Thyroid gland (tissue), 4 donors: ENCODE measurements around the gene CNGA3. TPM values are rescaled to one million over a fixed set of nuclear protein-coding genes. Genes with fewer than 3 reads are reported as not detected.
A peak's percentile ranks its signal among the peaks of the same experiment; 100 is the strongest.

Experiments used
- DNase-seq, 2 donors: peaks; one replicate each; pipeline ENCODE4 v3.0.0-alpha.2; 2019
- H3K27ac ChIP-seq, 3 donors: fragments of 200-600 bp; sonication (generic); 1 replicate in 2 of 3; 2 replicates in 1 of 3; pipeline ENCODE4 v1.5.1; 2016 to 2019; ENCODE audit warnings: mild to moderate bottlenecking in 1 of 3, moderate library complexity in 1 of 3
- H3K27me3 ChIP-seq: fragments of 200-600 bp; sonication (generic); one replicate; pipeline ENCODE4 v1.5.1; 2019
- H3K36me3 ChIP-seq, 2 donors: fragments of 200-600 bp; sonication (generic); one replicate each; pipeline ENCODE4 v1.5.1; 2016 to 2019
- H3K4me1 ChIP-seq, 2 donors: fragments of 200-600 bp; sonication (generic); one replicate each; pipeline ENCODE4 v1.5.1; 2017 to 2019
- H3K4me3 ChIP-seq, 3 donors: fragments of 200-600 bp; sonication (generic); replicated peaks in 1 of 3; 1 replicate in 2 of 3; 2 replicates in 1 of 3; pipeline ENCODE4 v1.5.1; 2016; ENCODE audit warnings: mild to moderate bottlenecking in 1 of 3
- H3K9me3 ChIP-seq: fragments of 200-600 bp; sonication (generic); one replicate; pipeline ENCODE4 v1.5.1; 2017
- POLR2A ChIP-seq, 2 donors: fragments of 450-650 bp; IDR thresholded peaks; one replicate each; pipeline ENCODE4 v1.6.1; 2017; ENCODE audit warnings: antibody characterized with exemption in 2 of 2, mild to moderate bottlenecking in 2 of 2, moderate library complexity in 1 of 2
- WGBS, 2 donors: methylation state at CpG; one replicate each; pipeline ENCODE4 v1.1.5; 2017; 5-methylcytosine and 5-hydroxymethylcytosine counted together
- intact Hi-C: fragments of 100-400 bp; cut with DNase I; formaldehyde crosslinking; loops from one replicate; pipeline ENCODE4 v1.15.1; 2023
- total RNA-seq, 4 donors: library from RNA; depleted of rRNA; stranded (reverse); fragments of >200 nt; gene quantifications; one replicate each; pipeline ENCODE4 v1.2.3, GENCODE V29; 2016
- TF ChIP-seq, protein P1 (sequence below), 6 experiments: fragments of 200-600 bp in 3 of 6; fragments of 450-650 bp in 3 of 6; sonication (generic) in 3 of 6; IDR thresholded peaks; one replicate each; pipeline ENCODE4 v1.5.1; 2016 to 2019; ENCODE audit warnings: antibody characterized with exemption in 6 of 6, mild to moderate bottlenecking in 2 of 6, inconsistent platforms in 1 of 6, moderate library complexity in 1 of 6

Gene CNGA3
- total RNA-seq, 4 donors from 2014 or later: 0.54 TPM; not detected in 3

DNA sequence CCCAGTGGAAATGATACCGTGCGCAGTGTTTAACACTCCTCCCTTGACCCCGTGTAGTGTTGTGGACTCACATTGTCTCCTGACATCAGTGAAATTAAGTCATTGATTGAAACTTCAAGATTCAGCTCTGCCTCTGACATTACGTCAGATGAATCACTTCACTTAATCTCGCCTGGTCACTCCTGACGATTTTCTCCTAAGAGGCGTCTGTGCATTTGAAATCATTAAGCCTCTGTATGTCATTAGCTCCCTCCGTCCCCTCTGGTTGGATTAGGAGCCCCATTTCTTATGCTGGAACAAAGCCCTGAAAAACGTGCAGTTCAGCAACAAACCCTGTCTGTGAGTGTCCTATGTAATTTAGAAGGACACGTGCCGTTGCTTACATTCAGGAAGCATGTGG is 36.7 kb upstream of the CNGA3 start:
- 78 to 84% methylated on average over 11 of the region's 11 CpGs for WGBS, 2 donors
- no peaks in the 10 kb centered on the region for H3K27me3 ChIP-seq
- DNase-seq: no peak
- H3K4me1 ChIP-seq: no peaks in the 10 kb centered on the region
- intact Hi-C loops: no loop called here
- no peaks in the 10 kb centered on the region for H3K9me3 ChIP-seq
- TF ChIP-seq, protein P1, sequence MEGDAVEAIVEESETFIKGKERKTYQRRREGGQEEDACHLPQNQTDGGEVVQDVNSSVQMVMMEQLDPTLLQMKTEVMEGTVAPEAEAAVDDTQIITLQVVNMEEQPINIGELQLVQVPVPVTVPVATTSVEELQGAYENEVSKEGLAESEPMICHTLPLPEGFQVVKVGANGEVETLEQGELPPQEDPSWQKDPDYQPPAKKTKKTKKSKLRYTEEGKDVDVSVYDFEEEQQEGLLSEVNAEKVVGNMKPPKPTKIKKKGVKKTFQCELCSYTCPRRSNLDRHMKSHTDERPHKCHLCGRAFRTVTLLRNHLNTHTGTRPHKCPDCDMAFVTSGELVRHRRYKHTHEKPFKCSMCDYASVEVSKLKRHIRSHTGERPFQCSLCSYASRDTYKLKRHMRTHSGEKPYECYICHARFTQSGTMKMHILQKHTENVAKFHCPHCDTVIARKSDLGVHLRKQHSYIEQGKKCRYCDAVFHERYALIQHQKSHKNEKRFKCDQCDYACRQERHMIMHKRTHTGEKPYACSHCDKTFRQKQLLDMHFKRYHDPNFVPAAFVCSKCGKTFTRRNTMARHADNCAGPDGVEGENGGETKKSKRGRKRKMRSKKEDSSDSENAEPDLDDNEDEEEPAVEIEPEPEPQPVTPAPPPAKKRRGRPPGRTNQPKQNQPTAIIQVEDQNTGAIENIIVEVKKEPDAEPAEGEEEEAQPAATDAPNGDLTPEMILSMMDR (IDR thresholded peaks at IDR 0.05): no peak
- no peak for TF ChIP-seq POLR2A (IDR thresholded peaks at IDR 0.05)
- H3K4me3 ChIP-seq: no peak overlapping the region
- H3K36me3 ChIP-seq: no peaks in the 10 kb centered on the region
- H3K27ac ChIP-seq: no peak overlapping the region

DNA sequence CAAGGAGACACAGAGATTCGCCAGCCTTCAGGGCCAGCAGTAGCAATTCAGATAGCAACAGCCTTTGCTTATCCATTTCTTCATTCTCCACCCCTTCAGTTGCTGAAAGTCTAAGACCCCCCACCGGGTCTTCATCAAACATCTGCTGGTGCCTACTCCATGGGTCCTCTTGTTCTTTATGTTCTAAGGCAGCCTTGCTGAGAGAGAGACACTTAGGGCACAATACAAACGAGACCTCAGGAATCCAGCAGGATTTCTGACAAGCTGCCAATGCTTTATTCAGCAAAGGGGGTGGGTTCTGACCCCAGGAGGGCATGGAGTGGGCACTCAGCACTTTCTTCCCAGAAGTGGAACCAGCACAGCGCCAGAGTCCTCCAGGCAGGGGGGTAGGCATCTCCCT is 36.2 kb upstream of the CNGA3 start:
- peak in 1 of 2 donors; percentile 37 for DNase-seq

DNA sequence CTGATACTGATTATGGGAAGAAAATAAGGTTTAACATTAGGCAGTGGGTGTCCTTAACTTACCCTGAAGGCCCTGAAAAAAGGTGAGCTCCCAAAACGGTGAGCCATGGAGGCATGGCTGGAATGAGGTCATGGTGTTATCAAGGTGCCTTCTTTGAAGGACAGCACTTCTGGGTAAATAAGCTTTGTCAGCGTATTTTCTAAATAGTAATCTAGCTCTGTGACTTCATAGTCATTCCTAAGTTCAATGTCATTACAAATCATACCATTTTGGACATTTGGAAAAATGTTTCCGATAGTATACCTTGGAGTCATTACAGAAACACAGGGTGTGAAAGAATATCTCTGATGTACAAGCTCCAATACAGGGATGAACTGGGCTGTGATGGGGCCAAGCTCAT is 35.2 kb upstream of the CNGA3 start:
- WGBS, 2 donors: 89 to 91% methylated on average over 3 of the region's 3 CpGs
- DNase-seq: no peak
- H3K9me3 ChIP-seq: no peaks in the 10 kb centered on the region
- H3K4me3 ChIP-seq: no peak overlapping the region
- intact Hi-C loops: no loop called here
- no peaks in the 10 kb centered on the region for H3K4me1 ChIP-seq
- no peaks in the 10 kb centered on the region for H3K36me3 ChIP-seq
- H3K27ac ChIP-seq: no peak overlapping the region
- TF ChIP-seq, protein P1 (IDR thresholded peaks at IDR 0.05): no peak
- TF ChIP-seq POLR2A (IDR thresholded peaks at IDR 0.05): no peak
- no peaks in the 10 kb centered on the region for H3K27me3 ChIP-seq

More for the DNA sequence above, 36.2 kb upstream of the CNGA3 start:
- Histone ChIP-seq H3K27ac (no peak overlapping the region), H3K27me3 (no peaks in the 10 kb centered on the region), H3K9me3 (no peaks in the 10 kb centered on the region), H3K36me3 (no peaks in the 10 kb centered on the region), H3K4me1 (no peaks in the 10 kb centered on the region), H3K4me3 (no peak overlapping the region)
- intact Hi-C loops: no loop called here
- TF ChIP-seq, protein P1 (IDR thresholded peaks at IDR 0.05): no peak
- 30 to 47% methylated on average over 4 of the region's 4 CpGs for WGBS, 2 donors

DNA sequence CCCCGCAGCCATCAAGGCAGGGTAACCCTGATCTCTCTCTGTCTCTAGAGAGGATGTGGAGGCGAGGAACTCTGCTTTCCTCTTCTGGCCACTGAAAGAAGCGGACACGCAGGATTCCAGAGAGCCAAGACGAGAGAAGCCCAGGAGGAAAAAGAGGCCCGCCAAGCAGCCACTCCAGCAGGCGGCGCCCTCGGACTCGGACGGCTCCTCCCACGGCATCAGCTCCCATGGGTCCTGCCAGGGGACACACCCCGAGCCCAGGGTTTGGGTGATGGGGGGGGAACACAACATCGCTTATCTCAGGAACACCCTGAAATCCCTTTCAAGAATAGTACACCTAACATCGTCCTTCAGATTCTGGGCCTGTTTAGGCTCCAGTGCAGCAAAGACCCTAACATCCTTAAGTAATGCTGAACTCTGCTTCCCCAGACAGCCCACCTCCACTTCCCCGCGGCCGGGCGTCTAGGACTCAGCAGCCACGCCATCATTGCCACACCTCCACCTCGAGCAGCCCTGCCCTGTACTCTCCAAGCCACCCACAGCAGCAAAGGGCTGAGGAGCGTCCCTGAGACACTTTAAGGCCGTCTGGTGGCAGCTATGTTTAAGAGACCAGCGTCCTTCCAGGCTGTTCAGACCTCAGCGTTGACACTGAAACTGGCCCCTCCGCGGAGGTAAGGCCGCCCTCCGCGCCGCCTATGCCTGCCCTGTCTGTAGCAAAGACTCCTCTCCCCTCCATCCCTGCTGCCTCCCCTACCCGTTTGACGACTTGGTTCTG is 34.3 kb upstream of the CNGA3 start:
- no peaks in the 10 kb centered on the region for H3K4me1 ChIP-seq
- H3K36me3 ChIP-seq: no peaks in the 10 kb centered on the region
- no peak overlapping the region for H3K27ac ChIP-seq
- H3K27me3 ChIP-seq: no peaks in the 10 kb centered on the region
- no peaks in the 10 kb centered on the region for H3K9me3 ChIP-seq
- TF ChIP-seq, protein P1 (IDR thresholded peaks at IDR 0.05): no peak
- TF ChIP-seq POLR2A (IDR thresholded peaks at IDR 0.05): no peak
- intact Hi-C loops: no loop called here
- no peak overlapping the region for H3K4me3 ChIP-seq
- DNase-seq: no peak
- 83% methylated on average over 32 to 33 of the region's 33 CpGs for WGBS, 2 donors

DNA sequence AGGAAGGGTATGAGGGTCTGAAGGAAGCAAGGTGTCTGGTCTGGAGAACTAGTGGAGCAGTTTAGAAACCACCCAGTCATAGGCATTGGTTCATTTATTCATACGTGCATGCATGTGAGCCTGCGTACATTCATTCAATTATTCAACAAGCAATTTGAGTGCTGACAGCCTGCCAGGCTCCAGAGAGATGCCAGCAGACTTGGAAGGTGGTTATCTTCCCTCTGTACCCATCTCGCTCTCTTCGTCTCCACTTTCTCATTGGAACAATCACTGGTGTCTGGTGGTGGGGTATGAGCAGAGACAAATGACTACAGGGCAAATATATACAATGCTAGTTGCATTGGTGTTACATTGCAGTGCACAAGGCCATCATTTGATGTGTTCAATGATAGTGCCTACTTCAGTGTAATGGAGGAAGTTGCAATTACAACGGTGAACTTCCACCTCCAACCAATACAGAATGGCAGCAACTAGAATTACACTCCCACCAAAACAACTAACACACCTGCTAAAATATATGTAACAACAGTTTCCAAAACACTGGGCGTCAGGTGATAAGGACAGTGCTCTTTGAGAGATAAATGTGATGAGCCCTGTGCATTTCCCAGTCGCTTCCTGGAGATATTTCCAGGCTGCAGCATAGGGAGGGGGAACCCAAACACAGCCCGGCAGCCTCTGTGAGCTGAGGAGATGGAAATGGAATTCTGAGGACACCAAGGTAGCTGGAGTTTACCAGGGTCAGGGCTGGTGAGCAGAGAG is 32.6 kb upstream of the CNGA3 start:
- Histone ChIP-seq H3K9me3 (no peaks in the 10 kb centered on the region), H3K27ac (no peak overlapping the region), H3K4me3 (no peak overlapping the region), H3K36me3 (no peaks in the 10 kb centered on the region), H3K27me3 (no peaks in the 10 kb centered on the region), H3K4me1 (no peaks in the 10 kb centered on the region)
- WGBS, 2 donors: 76 to 87% methylated on average over 8 of the region's 8 CpGs
- DNase-seq: no peak
- intact Hi-C loops: no loop called here
- TF ChIP-seq, protein P1 (IDR thresholded peaks at IDR 0.05): no peak
- TF ChIP-seq POLR2A (IDR thresholded peaks at IDR 0.05): no peak
